NK-92 (cell line): ENCODE data around the gene ULBP3.

Experiments used
- DNase-seq: peaks from one replicate; lab custom pipeline; 2025; ENCODE audit not compliant: unreplicated experiment; lab: John Stamatoyannopoulos, UW

ULBP3 gene

GRCh38 chr6:150068720-150069648 lies at the start of gene ULBP3:
ULBP3 (minus strand) TSS chr6:150069121; CDS start chr6:150069066, 55 bp downstream.
- no peak for DNase-seq

- no peak for DNase-seq
Observed at GRCh38 chr6:150118627-150119026, 49.7 kb upstream of the ULBP3 start.

GRCh38 chr6:150118203-150118602 lies 49.3 kb upstream of the ULBP3 start:
- DNase-seq: no peak

- no peak for DNase-seq
Observed at GRCh38 chr6:150116200-150116800, 47.4 kb upstream of the ULBP3 start.

GRCh38 chr6:150115769-150116168 lies 46.8 kb upstream of the ULBP3 start:
- no peak for DNase-seq

GRCh38 chr6:150112233-150112632 lies 43.3 kb upstream of the ULBP3 start:
- DNase-seq: no peak

GRCh38 chr6:150102750-150103270 lies 33.9 kb upstream of the ULBP3 start:
- no peak for DNase-seq

GRCh38 chr6:150100745-150101144 lies 31.8 kb upstream of the ULBP3 start:
- no peak for DNase-seq

GRCh38 chr6:150099953-150100352 lies 31.0 kb upstream of the ULBP3 start:
- DNase-seq: no peak

- no peak for DNase-seq
Observed at GRCh38 chr6:150099546-150099945, 30.6 kb upstream of the ULBP3 start.

GRCh38 chr6:150098155-150098554 lies 29.2 kb upstream of the ULBP3 start:
- no peak for DNase-seq

- DNase-seq: no peak
Observed at GRCh38 chr6:150093397-150093796, 24.5 kb upstream of the ULBP3 start.

- DNase-seq: no peak
Observed at GRCh38 chr6:150091476-150091875, 22.6 kb upstream of the ULBP3 start.

- DNase-seq: no peak
Observed at GRCh38 chr6:150090328-150090727, 21.4 kb upstream of the ULBP3 start.

GRCh38 chr6:150088481-150089154 lies 19.7 kb upstream of the ULBP3 start:
- DNase-seq: no peak

- no peak for DNase-seq
Observed at GRCh38 chr6:150087336-150087735, 18.4 kb upstream of the ULBP3 start.

GRCh38 chr6:150086026-150086425 lies 17.1 kb upstream of the ULBP3 start:
- DNase-seq: no peak

GRCh38 chr6:150084426-150084825 lies 15.5 kb upstream of the ULBP3 start:
- DNase-seq: no peak

- DNase-seq: no peak
Observed at GRCh38 chr6:150083839-150084238, 14.9 kb upstream of the ULBP3 start.

GRCh38 chr6:150081702-150082101 lies 12.8 kb upstream of the ULBP3 start:
- DNase-seq: no peak

GRCh38 chr6:150079604-150080003 lies 10.7 kb upstream of the ULBP3 start:
- DNase-seq: no peak

- no peak for DNase-seq
Observed at GRCh38 chr6:150078788-150079187, 9.9 kb upstream of the ULBP3 start.
